Measurements from ENCODE around the gene EEF1G.
A peak's percentile ranks its signal among the peaks of the same experiment; 100 is the strongest.

The EEF1G gene

GRCh38 chr11:62546244-62546928 is 27.3 kb downstream of the EEF1G start, which contains the start of gene AHNAK (continued):
- TF ChIP-seq ZBTB8A (tag by site-specific recombination; IDR thresholded peaks at IDR 0.05) (peak; percentile 71), ZNF830 (tag by site-specific recombination; IDR thresholded peaks at IDR 0.05; ENCODE audit: low read depth) (no peak), GLIS2 (tag by site-specific recombination; IDR thresholded peaks at IDR 0.05) (peak; percentile 74), ZNF335 (tag by site-specific recombination; conservative IDR thresholded peaks at IDR 0.05) (peak; percentile 7; the same call in 1 of the 2 replicates), ZNF16 (tag by site-specific recombination; IDR thresholded peaks at IDR 0.05; ENCODE audit: low read depth) (no peak)

DNA sequence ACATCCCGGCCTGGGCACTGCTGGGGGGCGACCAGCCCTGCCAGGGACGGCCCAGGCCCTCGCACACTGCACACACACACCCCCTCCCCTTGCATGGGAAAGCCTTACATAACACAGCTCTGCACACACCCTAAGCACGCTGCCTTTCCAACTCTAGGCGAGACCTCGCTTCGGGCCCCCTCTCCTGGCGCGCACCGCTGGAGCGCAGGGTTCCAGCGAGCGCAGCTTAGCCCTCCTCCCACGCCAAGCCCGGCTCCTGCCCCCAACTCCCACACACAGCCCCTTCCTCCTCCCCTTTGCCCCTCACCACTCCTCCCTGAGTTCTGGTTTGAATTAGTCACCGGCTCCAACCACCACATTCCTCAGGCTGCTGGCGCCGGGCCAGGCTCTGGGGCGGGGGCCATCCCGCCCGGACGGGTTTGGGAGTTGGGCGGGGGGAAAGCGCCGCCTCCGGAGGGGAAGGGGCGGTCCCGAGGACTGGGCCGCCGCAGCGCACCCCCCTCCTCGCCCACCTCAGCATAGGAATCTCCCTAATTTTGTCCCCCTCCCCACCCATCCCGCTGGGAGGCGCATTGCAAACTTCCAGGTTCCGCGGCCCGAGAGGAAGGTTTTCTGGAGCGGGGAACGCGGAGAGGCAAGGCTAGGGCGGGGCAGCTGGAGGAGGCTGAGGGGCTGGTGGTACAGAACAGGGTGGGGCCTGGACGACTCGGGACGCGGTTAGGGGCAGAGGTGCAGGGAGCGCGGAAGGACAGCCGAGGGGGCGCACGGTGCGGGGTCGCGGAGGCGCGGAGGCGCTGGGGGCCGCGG is 28.1 kb downstream of the EEF1G start:
- Histone ChIP-seq H3K4me1 (ENCODE audit: control insufficient read depth, insufficient read depth, low read length) (no peaks in the 10 kb centered on the region; the same call in 1 of the 2 replicates), H3K27ac (ENCODE audit: extremely low read depth, low read depth, low read length) (peak overlapping the region; percentile 72), H3K36me3 (ENCODE audit: control insufficient read depth in 2 of 2, insufficient read depth in 1 of 2, low read length in 2 of 2) (no peaks in the 10 kb centered on the region), H3K9me3 (ENCODE audit: control insufficient read depth, insufficient read depth, low read depth, low read length) (no peaks in the 10 kb centered on the region), H3K4me3 (ENCODE audit: low read depth, low read length) (peak overlapping the region; percentile 76)
- ChIA-PET CTCF (interaction anchor here (1.0 to 8.8 kb wide), 5 partner anchors 14 to 152 kb away, joined by 3 to 188 read pairs (median 68); no protein-coding TSS in a partner anchor), POLR2A (interaction anchor here (0.9 to 4.8 kb wide), 8 partner anchors 10 to 126 kb away, joined by 3 to 53 read pairs (median 8); partner anchors contain the start of genes C11orf98, CSKMT, EEF1G and LBHD1)
- no peak for TF ChIP-seq GLI4 (tag by site-specific recombination; IDR thresholded peaks at IDR 0.05)
- TF ChIP-seq ZNF600 (tag by site-specific recombination; IDR thresholded peaks at IDR 0.05), result peak; percentile 91
- TF ChIP-seq ZNF37A (tag by site-specific recombination; IDR thresholded peaks at IDR 0.05), result no peak
- TF ChIP-seq AEBP2 (tag by site-specific recombination; IDR thresholded peaks at IDR 0.05; ENCODE audit: borderline replicate concordance), result no peak
- TF ChIP-seq, protein P1, sequence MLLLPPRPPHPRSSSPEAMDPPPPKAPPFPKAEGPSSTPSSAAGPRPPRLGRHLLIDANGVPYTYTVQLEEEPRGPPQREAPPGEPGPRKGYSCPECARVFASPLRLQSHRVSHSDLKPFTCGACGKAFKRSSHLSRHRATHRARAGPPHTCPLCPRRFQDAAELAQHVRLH (tag by site-specific recombination; IDR thresholded peaks at IDR 0.05), result no peak
- TF ChIP-seq, protein P2, sequence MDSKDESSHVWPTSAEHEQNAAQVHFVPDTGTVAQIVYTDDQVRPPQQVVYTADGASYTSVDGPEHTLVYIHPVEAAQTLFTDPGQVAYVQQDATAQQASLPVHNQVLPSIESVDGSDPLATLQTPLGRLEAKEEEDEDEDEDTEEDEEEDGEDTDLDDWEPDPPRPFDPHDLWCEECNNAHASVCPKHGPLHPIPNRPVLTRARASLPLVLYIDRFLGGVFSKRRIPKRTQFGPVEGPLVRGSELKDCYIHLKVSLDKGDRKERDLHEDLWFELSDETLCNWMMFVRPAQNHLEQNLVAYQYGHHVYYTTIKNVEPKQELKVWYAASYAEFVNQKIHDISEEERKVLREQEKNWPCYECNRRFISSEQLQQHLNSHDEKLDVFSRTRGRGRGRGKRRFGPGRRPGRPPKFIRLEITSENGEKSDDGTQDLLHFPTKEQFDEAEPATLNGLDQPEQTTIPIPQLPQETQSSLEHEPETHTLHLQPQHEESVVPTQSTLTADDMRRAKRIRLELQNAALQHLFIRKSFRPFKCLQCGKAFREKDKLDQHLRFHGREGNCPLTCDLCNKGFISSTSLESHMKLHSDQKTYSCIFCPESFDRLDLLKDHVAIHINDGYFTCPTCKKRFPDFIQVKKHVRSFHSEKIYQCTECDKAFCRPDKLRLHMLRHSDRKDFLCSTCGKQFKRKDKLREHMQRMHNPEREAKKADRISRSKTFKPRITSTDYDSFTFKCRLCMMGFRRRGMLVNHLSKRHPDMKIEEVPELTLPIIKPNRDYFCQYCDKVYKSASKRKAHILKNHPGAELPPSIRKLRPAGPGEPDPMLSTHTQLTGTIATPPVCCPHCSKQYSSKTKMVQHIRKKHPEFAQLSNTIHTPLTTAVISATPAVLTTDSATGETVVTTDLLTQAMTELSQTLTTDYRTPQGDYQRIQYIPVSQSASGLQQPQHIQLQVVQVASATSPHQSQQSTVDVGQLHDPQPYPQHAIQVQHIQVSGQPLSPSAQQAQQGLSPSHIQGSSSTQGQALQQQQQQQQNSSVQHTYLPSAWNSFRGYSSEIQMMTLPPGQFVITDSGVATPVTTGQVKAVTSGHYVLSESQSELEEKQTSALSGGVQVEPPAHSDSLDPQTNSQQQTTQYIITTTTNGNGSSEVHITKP (tag by site-specific recombination; IDR thresholded peaks at IDR 0.05), result peak; percentile 70
- TF ChIP-seq HOXA7 (CRISPR knock-in tag; IDR thresholded peaks at IDR 0.05; ENCODE audit: borderline replicate concordance), result no peak
- TF ChIP-seq OSR2 (tag by site-specific recombination; IDR thresholded peaks at IDR 0.05), result 0 out of 2 replicates have a peak, but pooled peaks have one; percentile 40
- TF ChIP-seq ZNF239 (tag by site-specific recombination; IDR thresholded peaks at IDR 0.05), result no peak
- peak; percentile 55; the same call in 1 of the 2 replicates for TF ChIP-seq ZBTB8A (tag by site-specific recombination; IDR thresholded peaks at IDR 0.05)
- no peak for TF ChIP-seq ZNF112 (tag by site-specific recombination; IDR thresholded peaks at IDR 0.05)
- no peak for TF ChIP-seq ZNF768 (tag by site-specific recombination; IDR thresholded peaks at IDR 0.05)
- TF ChIP-seq, protein P3, sequence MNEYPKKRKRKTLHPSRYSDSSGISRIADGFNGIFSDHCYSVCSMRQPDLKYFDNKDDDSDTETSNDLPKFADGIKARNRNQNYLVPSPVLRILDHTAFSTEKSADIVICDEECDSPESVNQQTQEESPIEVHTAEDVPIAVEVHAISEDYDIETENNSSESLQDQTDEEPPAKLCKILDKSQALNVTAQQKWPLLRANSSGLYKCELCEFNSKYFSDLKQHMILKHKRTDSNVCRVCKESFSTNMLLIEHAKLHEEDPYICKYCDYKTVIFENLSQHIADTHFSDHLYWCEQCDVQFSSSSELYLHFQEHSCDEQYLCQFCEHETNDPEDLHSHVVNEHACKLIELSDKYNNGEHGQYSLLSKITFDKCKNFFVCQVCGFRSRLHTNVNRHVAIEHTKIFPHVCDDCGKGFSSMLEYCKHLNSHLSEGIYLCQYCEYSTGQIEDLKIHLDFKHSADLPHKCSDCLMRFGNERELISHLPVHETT (tag by site-specific recombination; IDR thresholded peaks at IDR 0.05), result 0 out of 2 replicates have a peak, but pooled peaks have one; percentile 27
- TF ChIP-seq ZNF157 (tag by site-specific recombination; IDR thresholded peaks at IDR 0.05), result no peak
- 0 out of 2 replicates have a peak, but pooled peaks have one; percentile 21 for TF ChIP-seq FEZF1 (tag by site-specific recombination; IDR thresholded peaks at IDR 0.05)
- peak; percentile 97 for TF ChIP-seq PATZ1 (tag by site-specific recombination; IDR thresholded peaks at IDR 0.05)
- TF ChIP-seq ZNF610 (tag by site-specific recombination; IDR thresholded peaks at IDR 0.05; ENCODE audit: borderline replicate concordance), result no peak
- TF ChIP-seq ZNF747 (tag by site-specific recombination; IDR thresholded peaks at IDR 0.05), result no peak
- no peak for TF ChIP-seq ZNF585B (tag by site-specific recombination; IDR thresholded peaks at IDR 0.05)
- TF ChIP-seq ZNF248 (tag by site-specific recombination; IDR thresholded peaks at IDR 0.05), result no peak
- no peak for TF ChIP-seq ZNF48 (tag by site-specific recombination; IDR thresholded peaks at IDR 0.05)
